HFF-Myc (cell line): Measurements from ENCODE around the gene NT5C2.

Experiments used
- DNase-seq: peaks from one replicate; pipeline ENCODE4 v3.0.0-alpha.2; 2011; ENCODE audit warnings: low read depth; ENCODE audit errors: extremely low read depth
- H3K4me3 ChIP-seq: replicated peaks from 2 replicates; pipeline ENCODE4 v1.5.1; 2011; ENCODE audit warnings: low read depth, mild to moderate bottlenecking, control low read depth, low read length
- TF ChIP-seq, protein P1 (sequence below): IDR thresholded peaks from 2 replicates; pipeline ENCODE4 v1.5.1; 2012; ENCODE audit warnings: mild to moderate bottlenecking, low read depth, low read length, control low read depth; ENCODE audit errors: missing control alignments

The NT5C2 gene

DNA sequence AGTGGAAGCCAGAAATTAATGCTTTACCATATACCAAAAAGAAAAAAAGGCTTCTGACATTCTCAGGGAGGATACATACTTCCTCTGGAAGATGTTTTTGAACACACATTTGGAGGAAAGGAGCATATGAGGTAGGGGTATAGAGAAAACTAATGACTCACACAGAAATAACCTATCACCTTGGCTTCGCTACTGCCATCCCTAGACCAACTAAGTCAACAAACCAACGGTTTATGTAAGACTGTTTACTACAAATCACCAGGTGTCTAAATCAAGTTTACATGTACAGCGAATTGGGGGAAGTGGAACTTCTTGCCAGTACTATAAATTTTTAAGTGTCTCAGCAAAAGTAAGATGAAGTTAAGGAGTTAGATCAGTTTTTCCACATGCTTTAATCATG is 96.9 kb downstream of the NT5C2 start:
- DNase-seq, result no peak
- H3K4me3 ChIP-seq, result no peak overlapping the region
- TF ChIP-seq, protein P1, sequence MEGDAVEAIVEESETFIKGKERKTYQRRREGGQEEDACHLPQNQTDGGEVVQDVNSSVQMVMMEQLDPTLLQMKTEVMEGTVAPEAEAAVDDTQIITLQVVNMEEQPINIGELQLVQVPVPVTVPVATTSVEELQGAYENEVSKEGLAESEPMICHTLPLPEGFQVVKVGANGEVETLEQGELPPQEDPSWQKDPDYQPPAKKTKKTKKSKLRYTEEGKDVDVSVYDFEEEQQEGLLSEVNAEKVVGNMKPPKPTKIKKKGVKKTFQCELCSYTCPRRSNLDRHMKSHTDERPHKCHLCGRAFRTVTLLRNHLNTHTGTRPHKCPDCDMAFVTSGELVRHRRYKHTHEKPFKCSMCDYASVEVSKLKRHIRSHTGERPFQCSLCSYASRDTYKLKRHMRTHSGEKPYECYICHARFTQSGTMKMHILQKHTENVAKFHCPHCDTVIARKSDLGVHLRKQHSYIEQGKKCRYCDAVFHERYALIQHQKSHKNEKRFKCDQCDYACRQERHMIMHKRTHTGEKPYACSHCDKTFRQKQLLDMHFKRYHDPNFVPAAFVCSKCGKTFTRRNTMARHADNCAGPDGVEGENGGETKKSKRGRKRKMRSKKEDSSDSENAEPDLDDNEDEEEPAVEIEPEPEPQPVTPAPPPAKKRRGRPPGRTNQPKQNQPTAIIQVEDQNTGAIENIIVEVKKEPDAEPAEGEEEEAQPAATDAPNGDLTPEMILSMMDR, result no peak

GRCh38 chr10:103095005-103095404 is 98.1 kb downstream of the NT5C2 start:
- no peak for DNase-seq
- no peak overlapping the region for H3K4me3 ChIP-seq
- TF ChIP-seq, protein P1, result no peak

DNA sequence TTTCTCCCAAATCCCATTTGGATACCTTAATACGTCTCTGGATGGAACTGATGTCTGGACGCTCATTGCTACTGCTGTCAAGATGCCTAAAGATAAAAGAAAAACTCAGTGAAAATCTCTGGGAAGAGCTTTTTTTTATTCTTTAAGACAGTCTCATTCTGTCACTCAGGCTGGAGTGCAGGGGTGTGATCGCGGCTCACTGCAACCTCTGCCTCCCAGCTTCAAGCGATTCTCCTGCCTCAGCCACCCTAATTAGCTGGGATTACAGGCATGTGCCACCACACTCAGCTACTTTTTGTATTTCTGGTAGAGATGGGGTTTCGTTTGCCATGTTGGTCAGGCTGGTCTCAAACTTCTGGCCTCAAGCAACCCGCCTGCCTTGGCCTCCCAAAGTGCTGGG is 102.2 kb downstream of the NT5C2 start:
- H3K4me3 ChIP-seq, result no peak overlapping the region
- no peak for DNase-seq
- TF ChIP-seq, protein P1, result no peak

- TF ChIP-seq, protein P1, result no peak
- no peak for DNase-seq
- H3K4me3 ChIP-seq, result no peak overlapping the region
These were observed 103.6 kb downstream of the NT5C2 start for GRCh38 chr10:103089493-103089892.

GRCh38 chr10:103086799-103087198 is 106.3 kb downstream of the NT5C2 start:
- TF ChIP-seq, protein P1, result no peak
- H3K4me3 ChIP-seq, result no peak overlapping the region
- no peak for DNase-seq

DNA sequence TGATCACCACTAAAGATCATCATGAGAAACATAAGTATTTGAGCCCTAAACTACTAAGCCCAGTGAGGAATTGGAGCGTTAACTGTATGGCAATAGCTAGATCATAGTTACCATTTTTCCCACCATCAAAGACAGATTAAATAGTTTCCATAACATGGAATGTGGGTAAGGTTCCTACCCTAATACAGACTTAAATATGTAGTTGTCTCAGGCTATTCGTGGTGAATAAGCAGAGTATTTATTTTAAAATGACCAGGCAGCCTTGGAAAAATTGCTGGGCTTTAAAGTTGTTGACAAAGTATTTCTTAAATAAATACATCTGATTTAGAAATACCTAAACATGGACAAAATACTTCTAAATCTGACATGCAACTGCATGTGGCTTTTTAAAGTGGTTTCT is 106.8 kb downstream of the NT5C2 start:
- TF ChIP-seq, protein P1, result no peak
- no peak for DNase-seq
- no peak overlapping the region for H3K4me3 ChIP-seq

- TF ChIP-seq, protein P1, result no peak
- no peak for DNase-seq
- H3K4me3 ChIP-seq, result no peak overlapping the region
These were observed 109.1 kb downstream of the NT5C2 start for GRCh38 chr10:103083977-103084320.
